Measurements from ENCODE around the gene RNF114.

DNA sequence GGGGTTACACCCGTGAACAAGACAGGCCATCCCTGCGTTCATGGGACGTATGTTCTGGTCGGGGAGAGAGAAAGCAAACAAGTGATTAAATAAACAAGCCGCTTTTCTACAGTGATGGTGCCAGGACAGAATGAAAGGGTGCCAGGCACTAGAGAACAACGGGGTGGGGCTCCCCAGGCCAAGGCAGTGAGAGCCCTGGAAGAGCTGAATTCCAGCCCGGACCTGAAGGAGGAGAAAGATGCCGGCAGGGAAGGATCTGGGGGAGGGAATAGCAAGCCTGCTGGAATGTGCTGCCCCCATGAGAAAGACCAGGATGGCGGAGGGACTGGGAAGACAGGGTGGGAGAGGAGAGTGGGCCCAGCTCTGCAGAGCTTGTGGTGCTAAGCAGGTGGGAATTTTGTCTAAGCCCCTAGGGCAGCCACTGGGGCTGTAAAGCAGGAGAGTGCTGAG, 54.1 kb downstream of the RNF114 start:
- TF ChIP-seq POLR2AphosphoS5 (IDR thresholded peaks at IDR 0.05; ENCODE audit: low read depth, low read length) (no peak), TAF1 (IDR thresholded peaks at IDR 0.05; ENCODE audit: borderline replicate concordance, insufficient read depth, low read length) (no peak)
